DMS53 (cell line): Measurements from ENCODE around the gene EHMT1.

Source experiments
- DNase-seq: peaks from one replicate; lab custom pipeline; 2025; lab: John Stamatoyannopoulos, UW

Gene EHMT1

GRCh38 chr9:137741330-137741729 lies 122.5 kb downstream of the EHMT1 start:
- no peak for DNase-seq

- DNase-seq, result no peak
Observed at GRCh38 chr9:137742698-137743097, 123.9 kb downstream of the EHMT1 start.

- no peak for DNase-seq
Observed at GRCh38 chr9:137743695-137744094, 124.9 kb downstream of the EHMT1 start.

GRCh38 chr9:137744632-137745183 lies 125.9 kb downstream of the EHMT1 start:
- DNase-seq, result peak; percentile 24

- peak; percentile 96 for DNase-seq
Observed at GRCh38 chr9:137745541-137745991, 126.8 kb downstream of the EHMT1 start.

- no peak for DNase-seq
Observed at GRCh38 chr9:137748311-137748710, 129.5 kb downstream of the EHMT1 start.

GRCh38 chr9:137748741-137749140 lies 129.9 kb downstream of the EHMT1 start:
- no peak for DNase-seq

- no peak for DNase-seq
Observed at GRCh38 chr9:137749511-137749910, 130.7 kb downstream of the EHMT1 start.

- no peak for DNase-seq
Observed at GRCh38 chr9:137750007-137750406, 131.2 kb downstream of the EHMT1 start.

- no peak for DNase-seq
Observed at GRCh38 chr9:137750566-137750965, 131.8 kb downstream of the EHMT1 start.

GRCh38 chr9:137751616-137752015 lies 132.8 kb downstream of the EHMT1 start:
- DNase-seq, result no peak

- no peak for DNase-seq
Observed at GRCh38 chr9:137752426-137752825, 133.6 kb downstream of the EHMT1 start.

- DNase-seq, result no peak
Observed at GRCh38 chr9:137753192-137753765, 134.5 kb downstream of the EHMT1 start.

GRCh38 chr9:137755261-137755927 lies 136.6 kb downstream of the EHMT1 start:
- DNase-seq, result no peak

GRCh38 chr9:137756045-137756744 lies 137.4 kb downstream of the EHMT1 start:
- no peak for DNase-seq

GRCh38 chr9:137757139-137757538 lies 138.3 kb downstream of the EHMT1 start:
- DNase-seq, result no peak

- DNase-seq, result no peak
Observed at GRCh38 chr9:137757613-137758029, 138.8 kb downstream of the EHMT1 start.

- no peak for DNase-seq
Observed at GRCh38 chr9:137758067-137758466, 139.3 kb downstream of the EHMT1 start.

- DNase-seq, result no peak
Observed at GRCh38 chr9:137759117-137759516, 140.3 kb downstream of the EHMT1 start.

- no peak for DNase-seq
Observed at GRCh38 chr9:137759649-137760321, 141.0 kb downstream of the EHMT1 start.

GRCh38 chr9:137760426-137760825 lies 141.6 kb downstream of the EHMT1 start:
- no peak for DNase-seq

GRCh38 chr9:137761032-137761431 lies 142.2 kb downstream of the EHMT1 start:
- DNase-seq, result no peak
